ENCODE data around the gene SLC11A2.

GRCh38 chr12:50971946-50972345, 54.2 kb downstream of the SLC11A2 start:
- TF ChIP-seq CTCF (IDR thresholded peaks at IDR 0.05; ENCODE audit: poor library complexity): no peak
- no peak for TF ChIP-seq EZH2 (IDR thresholded peaks at IDR 0.05; ENCODE audit: borderline replicate concordance)
